B cell (primary cell): ENCODE data around the gene RAD51D. TPM values are rescaled to one million over a fixed set of nuclear protein-coding genes. Genes with fewer than 3 reads are reported as not detected.

Experiments used
- ATAC-seq: fragments of 200-7000 bp; cut with Tn5 transposase; one replicate; pipeline ENCODE4 v1.10.0; 2021; ENCODE audit warnings: low read depth, mild to moderate bottlenecking, moderate number of reproducible peaks, moderate library complexity
- CTCF ChIA-PET: fragments of 350-600 bp; sonication (Branson Sonifier 250); formaldehyde crosslinking; loops from one replicate; lab custom pipeline; 2021; ENCODE audit warnings: antibody characterized with exemption, inconsistent platforms; lab: Charles Lee
- POLR2A ChIA-PET: fragments of 350-600 bp; sonication (Branson Sonifier 250); formaldehyde crosslinking; loops from one replicate; lab custom pipeline; 2021; ENCODE audit warnings: antibody characterized with exemption; lab: Charles Lee
- DNase-seq: peaks from one replicate; pipeline ENCODE4 v3.0.0; 2013
- H2AFZ ChIP-seq: 2 replicates; pipeline ENCODE4 v1.6.1; 2012; ENCODE audit warnings: mild to moderate bottlenecking, low read depth, low read length; ENCODE audit not compliant: insufficient read depth, poor library complexity, severe bottlenecking
- H3K27ac ChIP-seq, 2 donors: 1 replicate in 1 of 2; 2 replicates in 1 of 2; pipeline ENCODE4 v1.5.1; 2012 to 2013; ENCODE audit warnings: low read length in 2 of 2, mild to moderate bottlenecking in 2 of 2, moderate library complexity in 1 of 2
- H3K27me3 ChIP-seq, 4 experiments: fragments of 200-600 bp in 1 of 4; sonication (generic) in 1 of 4; replicated peaks in 1 of 4; 1 replicate in 2 of 4; 2 replicates in 2 of 4; pipeline versions ENCODE4 v1.6.1 to v1.7.0; 2013 to 2016; ENCODE audit warnings: low read length in 3 of 4, mild to moderate bottlenecking in 2 of 4, mixed read lengths in 1 of 4, moderate library complexity in 1 of 4; ENCODE audit not compliant: insufficient read depth in 4 of 4, control insufficient read depth in 3 of 4; ENCODE audit errors: control extremely low read depth in 1 of 4
- H3K36me3 ChIP-seq, 2 experiments: replicated peaks in 1 of 2; 1 replicate in 1 of 2; 2 replicates in 1 of 2; pipeline versions ENCODE4 v1.6.1 to v1.7.1; 2013; ENCODE audit warnings: low read length in 1 of 2; ENCODE audit not compliant: insufficient read depth in 2 of 2, control insufficient read depth in 1 of 2; ENCODE audit errors: control extremely low read depth in 1 of 2, extremely low read depth in 1 of 2
- H3K4me1 ChIP-seq, 2 donors: fragments of 200-600 bp in 1 of 2; sonication (generic) in 1 of 2; 1 replicate in 1 of 2; 2 replicates in 1 of 2; pipeline versions ENCODE4 v1.5.1 to v1.6.1; 2013 to 2017; ENCODE audit warnings: low read length in 2 of 2; ENCODE audit not compliant: control insufficient read depth in 2 of 2, insufficient read depth in 2 of 2
- H3K4me2 ChIP-seq: replicated peaks from 2 replicates; pipeline ENCODE3; 2012; ENCODE audit warnings: mild to moderate bottlenecking, low read depth, low read length; ENCODE audit not compliant: poor library complexity, severe bottlenecking
- H3K4me3 ChIP-seq, 5 experiments: fragments of 200-600 bp in 1 of 5; sonication (generic) in 1 of 5; 1 replicate in 3 of 5; 2 replicates in 2 of 5; pipeline versions ENCODE4 v1.5.1 to v1.7.0; 2011 to 2016; ENCODE audit warnings: low read length in 4 of 5, mild to moderate bottlenecking in 4 of 5, low read depth in 2 of 5, control low read depth in 1 of 5, moderate library complexity in 1 of 5; ENCODE audit not compliant: insufficient read depth in 1 of 5; ENCODE audit errors: control extremely low read depth in 1 of 5, extremely low read depth in 1 of 5
- H3K79me2 ChIP-seq: fragments of 200-600 bp; sonication (generic); one replicate; pipeline ENCODE4 v1.6.0; 2016; ENCODE audit warnings: low read length; ENCODE audit not compliant: control insufficient read depth, insufficient read depth
- H3K9ac ChIP-seq: fragments of 200-600 bp; sonication (generic); 2 replicates; pipeline ENCODE4 v1.6.1; 2017; ENCODE audit warnings: mild to moderate bottlenecking, low read length, moderate library complexity
- H3K9me3 ChIP-seq, 3 donors: one replicate each; pipeline versions ENCODE4 v1.6.1 to v1.7.1; 2013; ENCODE audit warnings: low read length in 2 of 3; ENCODE audit not compliant: control insufficient read depth in 2 of 3, insufficient read depth in 1 of 3; ENCODE audit errors: control extremely low read depth in 1 of 3
- H4K20me1 ChIP-seq: 2 replicates; pipeline ENCODE4 v1.6.0; 2012; ENCODE audit warnings: mild to moderate bottlenecking, low read length; ENCODE audit not compliant: insufficient read depth, control insufficient read depth, poor library complexity, severe bottlenecking
- H3K27ac Mint-ChIP-seq: one replicate; pipeline ENCODE4 v1.8.0; 2021; ENCODE audit warnings: mixed read lengths
- H3K27me3 Mint-ChIP-seq: one replicate; pipeline ENCODE4 v1.8.0; 2021; ENCODE audit warnings: mixed read lengths
- H3K4me1 Mint-ChIP-seq: one replicate; pipeline ENCODE4 v1.8.0; 2021; ENCODE audit warnings: mixed read lengths
- H3K4me3 Mint-ChIP-seq: one replicate; pipeline ENCODE4 v1.8.0; 2021; ENCODE audit warnings: mixed read lengths
- H3K9me3 Mint-ChIP-seq: one replicate; pipeline ENCODE4 v1.8.0; 2022; ENCODE audit warnings: mixed read lengths; ENCODE audit not compliant: insufficient read depth
- EZH2 ChIP-seq: IDR thresholded peaks from 2 replicates; pipeline ENCODE4 v1.6.1; 2012; ENCODE audit warnings: borderline replicate concordance, low read depth, mild to moderate bottlenecking, moderate library complexity, low read length; ENCODE audit not compliant: insufficient read depth, poor library complexity, severe bottlenecking
- WGBS: methylation state at CpG from one replicate; pipeline ENCODE4 v1.1.5; 2013; ENCODE audit warnings: missing lambda C conversion rate; ENCODE audit not compliant: insufficient coverage; 5-methylcytosine and 5-hydroxymethylcytosine counted together
- intact Hi-C: fragments of 100-400 bp; cut with micrococcal nuclease; formaldehyde crosslinking; loops from one replicate; pipeline ENCODE4 v1.10.0; 2022
- polyA plus RNA-seq: library from polyadenylated mRNA; depleted of rRNA; stranded (reverse); fragments of >200 nt; gene quantifications from 2 replicates; pipeline ENCODE4 v1.2.3, GENCODE V29; 2012
- total RNA-seq, 2 donors: library from RNA; stranded (reverse); fragments of 120-200 nt in 1 of 2; gene quantifications; 1 replicate in 1 of 2; 2 replicates in 1 of 2; pipeline versions ENCODE4 v1.2.3 to v1.2.4, GENCODE V29; 2013 to 2022
- TF ChIP-seq, protein P1 (sequence below): fragments of 200-600 bp; IDR thresholded peaks from one replicate; pipeline ENCODE4 v1.8.0; 2022; ENCODE audit warnings: antibody characterized with exemption, mild to moderate bottlenecking

Gene RAD51D
- total and polyA plus RNA-seq, 2 donors (not counting 1 experiment from before 2014, with no cell fraction given): 12.8 to 29.4 TPM

- intact Hi-C loops: no loop called here
- ATAC-seq: no peak
- H3K27me3 ChIP-seq: no peaks in the 10 kb centered on the region
- H3K4me2 ChIP-seq: peak overlapping the region; percentile 16
- H3K27ac Mint-ChIP-seq: no peak overlapping the region
- CTCF ChIA-PET: interaction anchor here (0.5 to 1.9 kb wide), 5 partner anchors 10 to 84 kb away, joined by 4 to 6 read pairs (median 4); no protein-coding TSS in a partner anchor
- no peak overlapping the region for H3K4me3 ChIP-seq
- no peaks in the 10 kb centered on the region for H3K9me3 ChIP-seq
- POLR2A ChIA-PET: no interaction called here
- no peaks in the 10 kb centered on the region for H4K20me1 ChIP-seq
- H3K79me2 ChIP-seq: peaks cover 98% of the 10 kb centered on the region
- no CpG with 5 or more reads among the region's 2 CpGs for WGBS
- H3K9ac ChIP-seq: peak overlapping the region; percentile 4
- H3K4me1 ChIP-seq: peaks cover 19 to 22% of the 10 kb centered on the region in 2 donors
- DNase-seq: no peak
- H2AFZ ChIP-seq: no peak overlapping the region
- no peaks in the 10 kb centered on the region for H3K27me3 Mint-ChIP-seq
- H3K4me1 Mint-ChIP-seq: peaks cover 60% of the 10 kb centered on the region
- H3K9me3 Mint-ChIP-seq: no peaks in the 10 kb centered on the region
- TF ChIP-seq, protein P1, sequence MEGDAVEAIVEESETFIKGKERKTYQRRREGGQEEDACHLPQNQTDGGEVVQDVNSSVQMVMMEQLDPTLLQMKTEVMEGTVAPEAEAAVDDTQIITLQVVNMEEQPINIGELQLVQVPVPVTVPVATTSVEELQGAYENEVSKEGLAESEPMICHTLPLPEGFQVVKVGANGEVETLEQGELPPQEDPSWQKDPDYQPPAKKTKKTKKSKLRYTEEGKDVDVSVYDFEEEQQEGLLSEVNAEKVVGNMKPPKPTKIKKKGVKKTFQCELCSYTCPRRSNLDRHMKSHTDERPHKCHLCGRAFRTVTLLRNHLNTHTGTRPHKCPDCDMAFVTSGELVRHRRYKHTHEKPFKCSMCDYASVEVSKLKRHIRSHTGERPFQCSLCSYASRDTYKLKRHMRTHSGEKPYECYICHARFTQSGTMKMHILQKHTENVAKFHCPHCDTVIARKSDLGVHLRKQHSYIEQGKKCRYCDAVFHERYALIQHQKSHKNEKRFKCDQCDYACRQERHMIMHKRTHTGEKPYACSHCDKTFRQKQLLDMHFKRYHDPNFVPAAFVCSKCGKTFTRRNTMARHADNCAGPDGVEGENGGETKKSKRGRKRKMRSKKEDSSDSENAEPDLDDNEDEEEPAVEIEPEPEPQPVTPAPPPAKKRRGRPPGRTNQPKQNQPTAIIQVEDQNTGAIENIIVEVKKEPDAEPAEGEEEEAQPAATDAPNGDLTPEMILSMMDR: no peak
- no peak for TF ChIP-seq EZH2
- H3K27ac ChIP-seq: no peak overlapping the region
- H3K36me3 ChIP-seq: no peaks in the 10 kb centered on the region
- no peak overlapping the region for H3K4me3 Mint-ChIP-seq
Measured at GRCh38 chr17:35083071-35083470, 36.6 kb downstream of the RAD51D start.

- H3K9me3 Mint-ChIP-seq: no peaks in the 10 kb centered on the region
- peaks cover 5% of the 10 kb centered on the region for H4K20me1 ChIP-seq
- DNase-seq (no peak), ATAC-seq (no peak)
- H3K9me3 ChIP-seq: no peaks in the 10 kb centered on the region
- H3K27me3 Mint-ChIP-seq: no peaks in the 10 kb centered on the region
- no peak overlapping the region for H3K9ac ChIP-seq
- H3K27ac ChIP-seq: peak overlapping the region in 1 of 2 donors; percentile 40
- no peaks in the 10 kb centered on the region for H3K36me3 ChIP-seq
- WGBS: no CpG with 5 or more reads among the region's 3 CpGs
- peak overlapping the region; percentile 26 for H3K4me2 ChIP-seq
- no peak overlapping the region for H3K27ac Mint-ChIP-seq
- POLR2A ChIA-PET: no interaction called here
- no peak overlapping the region for H2AFZ ChIP-seq
- H3K4me3 ChIP-seq: no peak overlapping the region
- TF ChIP-seq, protein P1: no peak
- TF ChIP-seq EZH2: no peak
- intact Hi-C loops: no loop called here
- no peaks in the 10 kb centered on the region for H3K27me3 ChIP-seq
- peaks cover 10 to 17% of the 10 kb centered on the region in 2 donors for H3K4me1 ChIP-seq
- H3K4me1 Mint-ChIP-seq: peaks cover 51% of the 10 kb centered on the region
- peaks cover 98% of the 10 kb centered on the region for H3K79me2 ChIP-seq
- CTCF ChIA-PET: interaction anchor here (1.4 to 1.9 kb wide), 5 partner anchors 12 to 83 kb away, joined by 3 to 6 read pairs (median 4); no protein-coding TSS in a partner anchor
- peak overlapping the region; percentile 49 for H3K4me3 Mint-ChIP-seq
Measured at GRCh38 chr17:35082073-35082657, 37.5 kb downstream of the RAD51D start.
